Bone marrow (tissue), 2 donors: Measurements from ENCODE around the gene AKR1E2.
"Not testable (repeated sequence)": the region's sequence is repeated elsewhere in the genome, so short reads cannot be mapped to it uniquely, and the experiment has no call there.

ENCODE experiments used
- DNase-seq, 2 donors: peaks; one replicate each; lab custom pipeline; 2025; lab: John Stamatoyannopoulos, UW

The AKR1E2 gene

GRCh38 chr10:4813496-4813895 is 12.5 kb upstream of the AKR1E2 start:
- no peak for DNase-seq

- not testable (repeated sequence) for DNase-seq
These were observed 10.3 kb upstream of the AKR1E2 start for GRCh38 chr10:4815646-4816180.

DNA sequence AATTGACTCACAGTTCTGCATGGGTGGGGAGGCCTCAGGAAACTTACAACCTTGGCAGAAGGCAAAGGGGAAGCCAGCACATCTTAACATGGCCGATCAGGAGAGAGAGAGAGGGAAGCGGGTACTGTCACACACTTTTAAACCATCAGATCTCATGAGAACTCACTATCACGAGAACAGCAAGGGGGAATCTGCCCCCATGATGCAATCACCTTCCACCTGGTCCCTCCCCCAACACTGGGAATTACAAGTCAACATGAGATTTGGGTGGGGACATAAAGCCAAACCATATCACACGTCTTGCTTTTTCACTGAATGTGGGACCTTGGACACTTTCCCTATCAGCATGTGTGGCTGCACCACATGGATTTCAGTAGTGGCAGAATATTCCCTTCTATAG is 9.0 kb upstream of the AKR1E2 start:
- DNase-seq: no peak

DNA sequence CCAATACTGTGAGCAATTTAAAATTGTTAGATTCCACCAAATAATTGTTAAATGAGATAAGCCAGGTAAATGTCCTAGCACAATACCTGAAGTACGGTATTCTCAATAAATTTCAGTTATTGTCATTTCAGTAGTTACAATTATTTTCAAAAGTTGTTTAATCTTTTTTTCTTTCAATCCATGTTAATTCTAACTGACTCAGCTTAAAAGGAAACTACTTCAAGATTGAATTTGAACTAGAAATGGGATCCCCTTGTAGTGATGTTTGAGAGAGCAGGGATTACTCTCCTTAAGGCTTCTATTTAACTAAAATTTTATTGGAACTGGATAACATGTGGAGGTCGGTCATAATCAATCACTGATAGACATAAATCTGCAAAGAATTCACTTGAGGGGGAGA is 6.9 kb upstream of the AKR1E2 start:
- no peak for DNase-seq

GRCh38 chr10:4819707-4820106 is 6.3 kb upstream of the AKR1E2 start:
- DNase-seq: no peak

DNA sequence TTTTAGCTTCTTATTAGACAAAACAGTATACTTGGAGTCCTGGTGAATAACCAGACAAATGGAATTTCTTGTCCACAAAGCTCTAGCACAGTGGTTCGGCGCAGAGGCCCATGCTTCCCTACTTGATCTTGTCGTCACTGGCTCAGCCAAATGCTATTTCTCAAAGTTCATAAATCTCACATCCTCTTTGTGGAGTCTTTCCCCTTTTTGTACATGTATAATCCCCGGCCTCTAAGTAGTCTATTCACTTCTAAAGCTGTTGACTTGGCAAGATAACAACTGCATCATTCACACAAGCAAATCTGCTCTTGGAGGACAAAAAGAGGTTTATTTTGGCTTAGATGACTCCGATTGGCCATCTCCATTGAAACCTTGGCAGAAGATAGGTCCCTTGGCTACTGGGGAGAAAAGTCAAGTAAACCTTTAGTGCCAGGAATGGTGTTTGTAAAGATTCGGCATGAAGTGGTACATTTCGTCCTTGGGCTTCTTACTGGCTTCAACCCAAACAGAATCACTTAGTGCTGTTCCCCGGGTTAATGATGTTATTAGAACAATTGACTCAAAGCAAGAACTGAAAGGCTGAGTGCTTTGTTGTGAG is 5.1 kb upstream of the AKR1E2 start:
- DNase-seq: no peak

- DNase-seq: no peak
These were observed 3.8 kb upstream of the AKR1E2 start for GRCh38 chr10:4822208-4822607.

GRCh38 chr10:4824791-4825310 is 1.2 kb upstream of the AKR1E2 start:
- DNase-seq: no peak

DNA sequence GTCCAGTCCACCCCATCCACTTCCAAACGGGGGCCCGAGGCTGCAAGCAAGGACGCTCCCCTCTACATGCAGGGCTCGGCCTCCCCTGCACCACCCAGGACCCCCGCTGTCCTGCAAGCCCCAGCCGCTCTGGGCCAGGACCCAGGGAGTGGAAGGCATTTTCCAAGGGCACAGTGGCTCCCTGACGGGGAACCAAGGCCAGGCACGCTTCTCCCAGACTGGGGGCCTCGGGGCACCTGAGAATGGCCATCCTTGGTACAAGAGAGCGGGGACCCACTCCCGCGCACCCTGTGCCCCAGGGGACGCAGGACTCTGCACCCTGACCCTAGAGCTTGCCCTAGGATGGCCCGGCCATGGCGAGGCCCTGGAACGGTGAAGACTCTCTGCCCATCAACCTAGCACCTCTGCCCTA is 545 bp upstream of the AKR1E2 start:
- no peak for DNase-seq

GRCh38 chr10:4826792-4827324 is 851 bp downstream of the AKR1E2 start:
- no peak for DNase-seq

DNA sequence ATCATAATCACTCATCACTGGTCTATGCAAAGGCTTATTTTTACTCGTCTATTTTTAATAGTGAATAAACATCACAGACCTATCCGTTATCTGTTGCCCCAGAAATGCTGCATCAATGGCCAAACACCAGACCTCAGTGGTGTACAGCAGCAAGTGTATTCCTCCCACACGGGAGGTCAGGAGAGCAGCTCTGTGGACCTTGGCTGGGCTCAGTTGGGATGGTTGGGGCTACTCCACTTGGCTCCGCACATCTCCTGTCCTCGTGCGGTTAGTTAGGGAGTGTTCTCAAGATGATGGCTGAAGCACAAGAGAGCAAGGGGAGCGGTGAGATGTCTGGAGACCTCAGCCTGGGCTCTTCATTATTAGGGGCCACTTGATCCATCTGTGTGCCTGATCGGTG is 2.0 kb downstream of the AKR1E2 start:
- no peak for DNase-seq

- DNase-seq: no peak
These were observed 4.5 kb downstream of the AKR1E2 start for GRCh38 chr10:4830551-4830950.

DNA sequence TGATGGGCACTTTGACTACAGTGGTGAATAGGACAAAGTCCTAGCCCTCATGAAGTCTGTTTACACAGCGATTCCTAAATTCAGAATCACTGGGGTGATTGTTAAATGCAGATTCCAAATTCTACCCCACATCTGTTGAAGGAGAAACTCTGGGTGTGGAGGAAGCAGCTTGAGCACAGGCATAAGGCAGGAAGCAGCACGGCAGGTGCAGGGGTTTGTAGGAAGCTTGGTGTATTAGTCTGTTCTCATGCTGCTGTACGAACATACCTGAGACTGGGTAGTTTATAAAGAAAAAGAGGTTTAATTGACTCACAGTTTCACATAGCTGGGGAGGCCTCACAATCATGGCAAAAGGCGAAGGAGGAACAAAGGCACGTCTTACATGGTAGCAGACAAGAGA is 5.1 kb downstream of the AKR1E2 start:
- DNase-seq: no peak

- no peak for DNase-seq
These were observed 7.3 kb downstream of the AKR1E2 start for GRCh38 chr10:4833286-4833685.

DNA sequence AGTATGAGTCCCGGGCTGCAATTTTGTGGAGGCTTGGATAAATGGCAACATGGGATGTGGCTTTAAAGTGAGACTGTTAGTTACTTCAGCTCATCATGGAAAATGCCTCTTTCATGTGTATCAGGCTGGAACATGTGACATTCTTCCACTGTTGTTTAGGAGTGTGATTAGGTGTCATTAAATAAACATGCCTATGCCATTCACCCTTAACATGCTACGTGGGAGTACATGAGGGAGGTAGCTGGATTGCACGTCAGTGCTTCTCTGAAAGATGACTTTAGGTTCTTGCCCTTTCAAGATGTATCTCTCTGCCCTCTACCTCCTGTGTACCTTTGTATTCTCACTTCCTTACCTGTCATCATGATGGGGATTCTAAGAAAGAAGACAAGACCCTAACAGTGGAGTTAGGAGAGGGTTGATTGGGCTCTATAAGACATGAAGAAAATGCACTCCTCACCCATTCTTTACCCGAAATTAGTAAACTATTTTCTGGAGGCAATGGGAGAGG is 8.9 kb downstream of the AKR1E2 start:
- no peak for DNase-seq

DNA sequence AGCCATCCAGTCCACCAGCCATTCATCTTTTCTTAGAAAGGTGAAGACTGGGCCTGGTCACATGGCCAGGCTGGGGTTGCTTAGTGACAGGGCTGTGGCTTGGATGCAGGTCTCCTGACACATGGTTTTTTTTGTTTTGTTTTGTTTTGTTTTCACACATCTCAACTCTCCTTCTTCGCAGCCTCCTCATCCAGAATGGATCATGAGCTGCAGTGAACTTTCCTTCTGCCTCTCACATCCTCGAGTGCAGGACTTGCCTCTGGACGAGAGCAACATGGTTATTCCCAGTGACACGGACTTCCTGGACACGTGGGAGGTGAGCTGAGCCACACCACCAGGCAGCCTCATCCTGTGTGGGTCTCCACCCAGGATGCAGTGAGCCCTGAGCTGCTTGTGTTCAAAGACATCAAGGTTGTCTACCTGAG is 9.5 kb downstream of the AKR1E2 start:
- no peak for DNase-seq

- no peak for DNase-seq
These were observed 10.5 kb downstream of the AKR1E2 start for GRCh38 chr10:4836416-4836969.

DNA sequence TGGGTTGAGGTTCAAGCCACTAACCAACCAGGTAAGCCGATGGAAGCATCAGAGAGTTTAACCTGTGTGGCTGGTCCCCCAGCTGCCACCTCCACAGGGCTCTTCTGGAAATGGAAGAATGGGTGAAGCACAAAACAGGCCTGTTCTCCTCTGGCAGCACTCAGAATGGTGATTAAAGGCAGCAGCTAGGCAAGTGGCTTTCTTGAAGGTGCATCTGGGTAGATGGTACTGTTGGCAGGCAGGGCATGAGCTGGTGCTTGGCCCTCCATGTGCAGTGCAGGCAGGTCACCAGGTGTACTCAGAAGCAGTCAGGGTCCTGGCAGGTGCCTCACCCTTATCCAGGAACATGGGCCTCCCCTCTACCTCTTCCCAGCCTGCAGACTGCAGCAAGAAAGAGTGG is 11.5 kb downstream of the AKR1E2 start:
- no peak for DNase-seq

DNA sequence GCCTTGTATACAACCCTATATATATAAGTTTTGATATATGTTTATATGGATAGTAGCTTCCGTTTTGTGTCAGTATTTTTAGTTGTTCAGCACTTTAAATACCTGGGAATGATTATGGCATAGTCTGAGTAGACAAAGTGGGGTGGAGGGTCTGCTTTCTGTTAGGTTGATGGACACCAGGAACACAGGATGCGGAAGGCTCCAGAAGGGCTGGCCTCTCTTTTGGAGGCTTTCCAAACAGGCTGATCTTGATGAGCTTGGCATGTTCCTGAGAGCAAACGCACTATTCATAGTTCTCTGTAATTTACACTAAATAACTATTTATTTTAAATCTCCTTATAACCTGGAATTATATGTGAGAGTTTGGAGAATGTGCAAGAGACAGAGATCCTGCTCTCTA is 12.7 kb downstream of the AKR1E2 start:
- no peak for DNase-seq

- no peak for DNase-seq
These were observed 13.3 kb downstream of the AKR1E2 start for GRCh38 chr10:4839353-4839752.

- no peak for DNase-seq
These were observed 14.1 kb downstream of the AKR1E2 start for GRCh38 chr10:4840151-4840550.

- no peak for DNase-seq
These were observed 17.6 kb downstream of the AKR1E2 start for GRCh38 chr10:4843525-4844180.

DNA sequence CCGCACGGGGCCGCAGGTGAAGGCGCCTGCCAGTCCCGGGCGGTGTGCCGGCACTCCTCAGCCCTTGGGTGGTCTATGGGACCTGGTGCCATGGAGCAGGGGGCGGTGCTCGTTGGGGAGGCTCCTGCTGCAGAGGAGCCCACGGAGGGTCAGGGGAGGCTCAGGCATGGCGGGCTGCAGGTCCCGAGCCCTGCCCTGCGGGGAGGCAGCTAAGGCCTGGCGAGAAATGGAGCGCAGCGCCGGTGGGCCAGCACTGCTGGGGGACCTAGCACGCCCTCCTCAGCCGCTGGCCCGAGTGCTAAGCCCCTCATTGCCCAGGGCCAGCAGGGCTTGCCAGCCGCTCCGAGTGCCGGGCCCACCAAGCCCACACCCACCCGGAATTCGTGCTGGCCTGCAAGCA is 18.9 kb downstream of the AKR1E2 start:
- no peak for DNase-seq
